Peyer's patch (tissue), 4 donors: ENCODE measurements around the gene NPRL2.

Source experiments
- CTCF ChIP-seq, 6 experiments: fragments of 450-650 bp in 4 of 6; fragments of 200-600 bp in 2 of 6; sonication (generic) in 1 of 6; IDR thresholded peaks; one replicate each; pipeline ENCODE4 v1.5.1; 2017 to 2019; ENCODE audit warnings: antibody characterized with exemption in 6 of 6, mild to moderate bottlenecking in 3 of 6, moderate library complexity in 1 of 6
- POLR2A ChIP-seq, 2 donors: fragments of 450-650 bp; IDR thresholded peaks; one replicate each; pipeline ENCODE4 v1.5.1; 2017; ENCODE audit warnings: antibody characterized with exemption in 2 of 2, mild to moderate bottlenecking in 2 of 2, moderate library complexity in 2 of 2

DNA sequence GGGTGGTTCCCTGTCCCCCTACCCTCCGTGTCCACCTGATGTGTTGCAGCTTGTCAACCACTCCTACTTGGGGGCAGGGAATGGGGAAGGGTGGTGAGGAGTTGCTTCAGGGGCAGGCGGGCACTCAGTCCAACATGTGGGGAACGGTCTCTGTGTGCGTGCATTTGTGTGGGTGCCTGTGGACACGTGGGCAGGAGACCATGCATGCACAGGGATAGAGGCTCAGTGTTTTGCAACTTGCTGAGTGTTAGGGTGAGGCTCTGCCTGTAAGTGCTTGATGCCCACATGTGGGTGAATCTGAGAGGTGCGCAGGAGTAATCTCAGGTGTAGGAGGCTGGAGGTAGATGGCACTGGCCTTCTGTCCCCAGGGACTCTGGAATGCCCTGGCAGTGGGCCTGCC, 33.2 kb upstream of the NPRL2 start:
- TF ChIP-seq CTCF (IDR thresholded peaks at IDR 0.05) (no peak), POLR2A (IDR thresholded peaks at IDR 0.05) (no peak)
